ENCODE measurements around the gene GAGE12H.
"Not testable (repeated sequence)": the region's sequence is repeated elsewhere in the genome, so short reads cannot be mapped to it uniquely, and the experiment has no call there.

The GAGE12H gene

GRCh38 chrX:49579649-49580048, at the start of gene GAGE12H:
Gene GAGE12H, plus strand, starts transcription at chrX:49579949. Its CDS starts 1,155 bp downstream, at chrX:49581104.
- DNase-seq (ENCODE audit: low spot score): not testable (repeated sequence)

- DNase-seq (ENCODE audit: low spot score): not testable (repeated sequence)
Observed at GRCh38 chrX:49531877-49532276, 47.9 kb upstream of the GAGE12H start, which contains the start of gene GAGE12C. Gene GAGE12C, plus strand, starts transcription at chrX:49532177. Its CDS starts 1,155 bp downstream, at chrX:49533332.

GRCh38 chrX:49541433-49541832, 38.3 kb upstream of the GAGE12H start, which contains the start of gene GAGE12D:
Gene GAGE12D, plus strand, starts transcription at chrX:49541733. Its CDS starts 1,155 bp downstream, at chrX:49542888.
- DNase-seq (ENCODE audit: low spot score): not testable (repeated sequence)

- not testable (repeated sequence) for DNase-seq (ENCODE audit: low spot score)
Observed at GRCh38 chrX:49550989-49551388, 28.8 kb upstream of the GAGE12H start, which contains the start of gene GAGE12E. Gene GAGE12E, plus strand, starts transcription at chrX:49551289. Its CDS starts 1,155 bp downstream, at chrX:49552444.

GRCh38 chrX:49560542-49560941, 19.2 kb upstream of the GAGE12H start, which contains the start of gene GAGE12F:
Gene GAGE12F, plus strand, starts transcription at chrX:49560842. Its CDS starts 1,155 bp downstream, at chrX:49561997.
- not testable (repeated sequence) for DNase-seq (ENCODE audit: low spot score)

GRCh38 chrX:49568728-49569127, 11.0 kb upstream of the GAGE12H start:
- DNase-seq (ENCODE audit: low spot score): not testable (repeated sequence)

- DNase-seq (ENCODE audit: low spot score): not testable (repeated sequence)
Observed at GRCh38 chrX:49569152-49569551, 10.6 kb upstream of the GAGE12H start.

- not testable (repeated sequence) for DNase-seq (ENCODE audit: low spot score)
Observed at GRCh38 chrX:49570100-49570499, 9.6 kb upstream of the GAGE12H start, which contains the start of gene GAGE12G. Gene GAGE12G, plus strand, starts transcription at chrX:49570400. Its CDS starts 1,155 bp downstream, at chrX:49571555.

- DNase-seq (ENCODE audit: low spot score): not testable (repeated sequence)
Observed at GRCh38 chrX:49589196-49589595, 9.4 kb downstream of the GAGE12H start, which contains the start of gene GAGE2A. Gene GAGE2A, plus strand, starts transcription at chrX:49589496. Its CDS starts 1,155 bp downstream, at chrX:49590651.

- DNase-seq (ENCODE audit: low spot score): not testable (repeated sequence)
Observed at GRCh38 chrX:49589769-49590478, 10.2 kb downstream of the GAGE12H start.

GRCh38 chrX:49590488-49590887, 10.7 kb downstream of the GAGE12H start:
- DNase-seq (ENCODE audit: low spot score): not testable (repeated sequence)

GRCh38 chrX:49598720-49599119, 19.0 kb downstream of the GAGE12H start, which contains the start of gene GAGE1:
Gene GAGE1, plus strand, starts transcription at chrX:49599020. Its CDS starts 1,155 bp downstream, at chrX:49600175.
- not testable (repeated sequence) for DNase-seq (ENCODE audit: low spot score)

GRCh38 chrX:49610718-49611310, 31.1 kb downstream of the GAGE12H start:
- DNase-seq (ENCODE audit: low spot score): no peak

- DNase-seq (ENCODE audit: low spot score): no peak
Observed at GRCh38 chrX:49618574-49618973, 38.8 kb downstream of the GAGE12H start.

- no peak for DNase-seq (ENCODE audit: low spot score)
Observed at GRCh38 chrX:49627086-49627777, 47.5 kb downstream of the GAGE12H start.
